Activated CD4-positive, alpha-beta T cell treated with anti-CD3 and anti-CD28 coated beads for 4 hours (primary cell): ENCODE measurements around the gene SRGN.
"Not testable (repeated sequence)": the region's sequence is repeated elsewhere in the genome, so short reads cannot be mapped to it uniquely, and the experiment has no call there.

ENCODE experiments used
- DNase-seq, 2 donors: peaks; one replicate each; pipeline ENCODE4 v3.0.0-alpha.2; 2020

The SRGN gene

GRCh38 chr10:69087590-69088470 is at the start of gene SRGN:
Gene SRGN, plus strand, starts transcription at chr10:69088103. Its CDS starts 55 bp downstream, at chr10:69088158.
- peak; percentile 74 to 78 for DNase-seq

GRCh38 chr10:69040904-69041303 is 47.0 kb upstream of the SRGN start:
- DNase-seq = not testable (repeated sequence)

- DNase-seq = no peak
Measured at GRCh38 chr10:69042417-69042816, 45.5 kb upstream of the SRGN start.

- DNase-seq = no peak
Measured at GRCh38 chr10:69042838-69043237, 45.1 kb upstream of the SRGN start.

- peak; percentile 22 to 28 for DNase-seq
Measured at GRCh38 chr10:69043931-69044531, 43.9 kb upstream of the SRGN start.

GRCh38 chr10:69044546-69044945 is 43.4 kb upstream of the SRGN start:
- no peak for DNase-seq

- DNase-seq = peak in 1 of 2 donors; percentile 16
Measured at GRCh38 chr10:69045441-69046300, 42.2 kb upstream of the SRGN start.

- no peak for DNase-seq
Measured at GRCh38 chr10:69047111-69047832, 40.6 kb upstream of the SRGN start.

- DNase-seq = peak in 1 of 2 donors; percentile 21
Measured at GRCh38 chr10:69048103-69048502, 39.8 kb upstream of the SRGN start.

GRCh38 chr10:69049566-69049961 is 38.3 kb upstream of the SRGN start:
- DNase-seq = no peak

- DNase-seq = no peak
Measured at GRCh38 chr10:69051303-69051702, 36.6 kb upstream of the SRGN start.

GRCh38 chr10:69051710-69052487 is 36.0 kb upstream of the SRGN start:
- no peak for DNase-seq

GRCh38 chr10:69052736-69053135 is 35.2 kb upstream of the SRGN start:
- DNase-seq = no peak

- DNase-seq = no peak
Measured at GRCh38 chr10:69055241-69055640, 32.7 kb upstream of the SRGN start.

GRCh38 chr10:69056129-69056528 is 31.8 kb upstream of the SRGN start:
- no peak for DNase-seq

- no peak for DNase-seq
Measured at GRCh38 chr10:69056536-69057260, 31.2 kb upstream of the SRGN start.

- DNase-seq = no peak
Measured at GRCh38 chr10:69057261-69057950, 30.5 kb upstream of the SRGN start.

- DNase-seq = no peak
Measured at GRCh38 chr10:69057951-69058297, 30.0 kb upstream of the SRGN start.

GRCh38 chr10:69060127-69060798 is 27.6 kb upstream of the SRGN start:
- DNase-seq = no peak
